HG02973 (cell line): Measurements from ENCODE around the gene C1orf216.
"Not testable (repeated sequence)": the region's sequence is repeated elsewhere in the genome, so short reads cannot be mapped to it uniquely, and the experiment has no call there.

Experiments
- ATAC-seq: cut with Tn5 transposase; IDR thresholded peaks from one replicate; pipeline ENCODE4 v1.9.1; 2021; ENCODE audit warnings: moderate library complexity; ENCODE audit not compliant: unreplicated experiment

C1orf216 gene

GRCh38 chr1:35707601-35708440 is 10.9 kb downstream of the C1orf216 start:
- ATAC-seq: no peak

- no peak for ATAC-seq
Measured at GRCh38 chr1:35706846-35707600, 11.7 kb downstream of the C1orf216 start.

GRCh38 chr1:35702508-35702907 is 16.2 kb downstream of the C1orf216 start:
- no peak for ATAC-seq

GRCh38 chr1:35699152-35699551 is 19.5 kb downstream of the C1orf216 start:
- not testable (repeated sequence) for ATAC-seq

GRCh38 chr1:35692317-35692716 is 26.4 kb downstream of the C1orf216 start:
- no peak for ATAC-seq

- no peak for ATAC-seq
Measured at GRCh38 chr1:35691571-35692220, 27.0 kb downstream of the C1orf216 start.

GRCh38 chr1:35691080-35691479 is 27.6 kb downstream of the C1orf216 start:
- ATAC-seq: no peak

- not testable (repeated sequence) for ATAC-seq
Measured at GRCh38 chr1:35690103-35690502, 28.6 kb downstream of the C1orf216 start.

- ATAC-seq: no peak
Measured at GRCh38 chr1:35688161-35688560, 30.5 kb downstream of the C1orf216 start.

GRCh38 chr1:35683012-35683411 is 35.7 kb downstream of the C1orf216 start:
- no peak for ATAC-seq

- ATAC-seq: no peak
Measured at GRCh38 chr1:35680271-35680670, 38.4 kb downstream of the C1orf216 start.

- ATAC-seq: no peak
Measured at GRCh38 chr1:35675773-35676172, 42.9 kb downstream of the C1orf216 start.

GRCh38 chr1:35674111-35674510 is 44.6 kb downstream of the C1orf216 start:
- ATAC-seq: no peak

- ATAC-seq: no peak
Measured at GRCh38 chr1:35672116-35672515, 46.6 kb downstream of the C1orf216 start.

- ATAC-seq: no peak
Measured at GRCh38 chr1:35668506-35668905, 50.2 kb downstream of the C1orf216 start.

GRCh38 chr1:35666916-35667315 is 51.8 kb downstream of the C1orf216 start:
- no peak for ATAC-seq

GRCh38 chr1:35666216-35666615 is 52.5 kb downstream of the C1orf216 start:
- no peak for ATAC-seq
